ENCODE results near the gene DLX3. TPM values are rescaled to one million over a fixed set of nuclear protein-coding genes. Genes with fewer than 3 reads are reported as not detected.

Gene DLX3
- total and polyA plus RNA-seq, 4 donors: not detected

GRCh38 chr17:49980703-49981197 is 14.3 kb downstream of the DLX3 start:
- WGBS: 50% methylated on average over 7 of the region's 7 CpGs
- no peaks in the 10 kb centered on the region for H3K4me1 ChIP-seq (ENCODE audit: control insufficient read depth in 4 of 4, insufficient read depth in 4 of 4, low read length in 3 of 4)
- TF ChIP-seq, protein P1, sequence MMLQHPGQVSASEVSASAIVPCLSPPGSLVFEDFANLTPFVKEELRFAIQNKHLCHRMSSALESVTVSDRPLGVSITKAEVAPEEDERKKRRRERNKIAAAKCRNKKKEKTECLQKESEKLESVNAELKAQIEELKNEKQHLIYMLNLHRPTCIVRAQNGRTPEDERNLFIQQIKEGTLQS (IDR thresholded peaks at IDR 0.05): no peak
- TF ChIP-seq, protein P2, sequence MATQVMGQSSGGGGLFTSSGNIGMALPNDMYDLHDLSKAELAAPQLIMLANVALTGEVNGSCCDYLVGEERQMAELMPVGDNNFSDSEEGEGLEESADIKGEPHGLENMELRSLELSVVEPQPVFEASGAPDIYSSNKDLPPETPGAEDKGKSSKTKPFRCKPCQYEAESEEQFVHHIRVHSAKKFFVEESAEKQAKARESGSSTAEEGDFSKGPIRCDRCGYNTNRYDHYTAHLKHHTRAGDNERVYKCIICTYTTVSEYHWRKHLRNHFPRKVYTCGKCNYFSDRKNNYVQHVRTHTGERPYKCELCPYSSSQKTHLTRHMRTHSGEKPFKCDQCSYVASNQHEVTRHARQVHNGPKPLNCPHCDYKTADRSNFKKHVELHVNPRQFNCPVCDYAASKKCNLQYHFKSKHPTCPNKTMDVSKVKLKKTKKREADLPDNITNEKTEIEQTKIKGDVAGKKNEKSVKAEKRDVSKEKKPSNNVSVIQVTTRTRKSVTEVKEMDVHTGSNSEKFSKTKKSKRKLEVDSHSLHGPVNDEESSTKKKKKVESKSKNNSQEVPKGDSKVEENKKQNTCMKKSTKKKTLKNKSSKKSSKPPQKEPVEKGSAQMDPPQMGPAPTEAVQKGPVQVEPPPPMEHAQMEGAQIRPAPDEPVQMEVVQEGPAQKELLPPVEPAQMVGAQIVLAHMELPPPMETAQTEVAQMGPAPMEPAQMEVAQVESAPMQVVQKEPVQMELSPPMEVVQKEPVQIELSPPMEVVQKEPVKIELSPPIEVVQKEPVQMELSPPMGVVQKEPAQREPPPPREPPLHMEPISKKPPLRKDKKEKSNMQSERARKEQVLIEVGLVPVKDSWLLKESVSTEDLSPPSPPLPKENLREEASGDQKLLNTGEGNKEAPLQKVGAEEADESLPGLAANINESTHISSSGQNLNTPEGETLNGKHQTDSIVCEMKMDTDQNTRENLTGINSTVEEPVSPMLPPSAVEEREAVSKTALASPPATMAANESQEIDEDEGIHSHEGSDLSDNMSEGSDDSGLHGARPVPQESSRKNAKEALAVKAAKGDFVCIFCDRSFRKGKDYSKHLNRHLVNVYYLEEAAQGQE (IDR thresholded peaks at IDR 0.05): no peak
- TF ChIP-seq SP1 (IDR thresholded peaks at IDR 0.05): no peak
- no peak for TF ChIP-seq RAD21 (IDR thresholded peaks at IDR 0.05)
- TF ChIP-seq YY1 (IDR thresholded peaks at IDR 0.05): no peak
- TF ChIP-seq RXRA (IDR thresholded peaks at IDR 0.05): no peak
- no peak for TF ChIP-seq GABPA (IDR thresholded peaks at IDR 0.05 in 1 of 2, conservative IDR thresholded peaks at IDR 0.05 in 1 of 2)
- no peak for TF ChIP-seq NR2F2 (IDR thresholded peaks at IDR 0.05)
- no peak for TF ChIP-seq FOXA2 (IDR thresholded peaks at IDR 0.05)
- TF ChIP-seq EGR1 (IDR thresholded peaks at IDR 0.05; ENCODE audit: low read depth in 2 of 2): no peak
- no peak for TF ChIP-seq JUND (IDR thresholded peaks at IDR 0.05)
- TF ChIP-seq HNF4G (IDR thresholded peaks at IDR 0.05): no peak
- H3K27me3 ChIP-seq (ENCODE audit: control insufficient read depth in 4 of 4, insufficient read depth in 4 of 4, low read length in 3 of 4): peaks cover 0 to 3% (median 1%) of the 10 kb centered on the region in 4 donors
- DNase-seq (ENCODE audit: low spot score): no peak
- no peaks in the 10 kb centered on the region for H3K9me3 ChIP-seq (ENCODE audit: control insufficient read depth in 4 of 4, low read length in 3 of 4)
- H3K4me3 ChIP-seq (ENCODE audit: low read depth in 1 of 3, low read length in 3 of 3): no peak overlapping the region
- no peak overlapping the region for H3K27ac ChIP-seq (ENCODE audit: low read depth in 1 of 2, low read length in 2 of 2)
- H3K36me3 ChIP-seq (ENCODE audit: control insufficient read depth in 4 of 4, insufficient read depth in 3 of 4, low read depth in 1 of 4, low read length in 3 of 4): no peaks in the 10 kb centered on the region
- H3K9ac ChIP-seq (ENCODE audit: low read depth in 1 of 2, low read length in 2 of 2): no peak overlapping the region

DNA sequence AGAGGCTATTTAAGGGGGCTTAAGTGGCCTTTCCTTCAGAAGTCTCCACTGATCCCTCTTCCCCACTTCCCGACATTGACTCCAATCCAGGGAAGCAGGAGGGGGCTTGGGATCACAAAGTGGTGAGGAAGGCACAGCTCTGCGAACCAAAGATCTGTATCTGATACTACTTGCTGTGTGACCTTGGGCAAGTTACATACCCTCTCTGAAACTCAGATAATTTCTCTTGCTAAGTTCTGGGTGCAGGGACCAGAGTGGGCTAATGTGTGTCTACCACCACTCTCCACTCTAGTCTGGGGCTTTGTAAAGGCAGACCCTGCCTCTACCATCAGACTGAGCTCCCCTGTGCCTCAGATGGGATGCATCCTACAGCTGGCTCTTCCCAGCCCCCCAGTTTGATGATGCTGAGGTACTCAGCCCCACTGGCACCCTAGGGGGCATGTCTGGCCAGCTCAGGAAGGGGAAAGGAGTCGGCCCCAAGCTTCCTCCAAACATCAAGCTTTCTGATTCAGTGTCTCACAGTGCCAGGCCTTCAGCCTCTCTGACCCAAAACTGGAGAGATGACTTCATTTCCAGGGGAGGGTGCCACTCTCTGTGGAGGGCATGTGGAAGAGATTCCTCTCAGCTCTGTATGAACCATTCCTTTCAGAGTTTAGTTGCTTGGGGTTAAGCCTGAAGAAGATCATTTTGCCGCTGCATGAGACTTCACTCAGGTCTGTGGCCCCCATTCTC is 15.1 kb downstream of the DLX3 start:
- Histone ChIP-seq H3K27me3 (ENCODE audit: control insufficient read depth in 4 of 4, insufficient read depth in 4 of 4, low read length in 3 of 4) (peaks cover 0 to 7% (median 1%) of the 10 kb centered on the region in 4 donors), H3K4me3 (ENCODE audit: low read depth in 1 of 3, low read length in 3 of 3) (no peak overlapping the region), H3K27ac (ENCODE audit: low read depth in 1 of 2, low read length in 2 of 2) (no peak overlapping the region), H3K9me3 (ENCODE audit: control insufficient read depth in 4 of 4, low read length in 3 of 4) (no peaks in the 10 kb centered on the region), H3K36me3 (ENCODE audit: control insufficient read depth in 4 of 4, insufficient read depth in 3 of 4, low read depth in 1 of 4, low read length in 3 of 4) (no peaks in the 10 kb centered on the region), H3K4me1 (ENCODE audit: control insufficient read depth in 4 of 4, insufficient read depth in 4 of 4, low read length in 3 of 4) (no peaks in the 10 kb centered on the region), H3K9ac (ENCODE audit: low read depth in 1 of 2, low read length in 2 of 2) (no peak overlapping the region)
- 76% methylated on average over 4 of the region's 4 CpGs for WGBS
- no peak for DNase-seq (ENCODE audit: low spot score)
- TF ChIP-seq HNF4G (IDR thresholded peaks at IDR 0.05) (no peak), FOXA1 (IDR thresholded peaks at IDR 0.05) (no peak), JUND (IDR thresholded peaks at IDR 0.05) (no peak), RXRA (IDR thresholded peaks at IDR 0.05) (no peak), MAX (IDR thresholded peaks at IDR 0.05) (no peak), EGR1 (IDR thresholded peaks at IDR 0.05; ENCODE audit: low read depth in 2 of 2) (no peak)
- TF ChIP-seq, protein P3, sequence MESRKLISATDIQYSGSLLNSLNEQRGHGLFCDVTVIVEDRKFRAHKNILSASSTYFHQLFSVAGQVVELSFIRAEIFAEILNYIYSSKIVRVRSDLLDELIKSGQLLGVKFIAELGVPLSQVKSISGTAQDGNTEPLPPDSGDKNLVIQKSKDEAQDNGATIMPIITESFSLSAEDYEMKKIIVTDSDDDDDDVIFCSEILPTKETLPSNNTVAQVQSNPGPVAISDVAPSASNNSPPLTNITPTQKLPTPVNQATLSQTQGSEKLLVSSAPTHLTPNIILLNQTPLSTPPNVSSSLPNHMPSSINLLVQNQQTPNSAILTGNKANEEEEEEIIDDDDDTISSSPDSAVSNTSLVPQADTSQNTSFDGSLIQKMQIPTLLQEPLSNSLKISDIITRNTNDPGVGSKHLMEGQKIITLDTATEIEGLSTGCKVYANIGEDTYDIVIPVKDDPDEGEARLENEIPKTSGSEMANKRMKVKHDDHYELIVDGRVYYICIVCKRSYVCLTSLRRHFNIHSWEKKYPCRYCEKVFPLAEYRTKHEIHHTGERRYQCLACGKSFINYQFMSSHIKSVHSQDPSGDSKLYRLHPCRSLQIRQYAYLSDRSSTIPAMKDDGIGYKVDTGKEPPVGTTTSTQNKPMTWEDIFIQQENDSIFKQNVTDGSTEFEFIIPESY (IDR thresholded peaks at IDR 0.05): no peak
